ENCODE results near the gene CFAP57. TPM values are rescaled to one million over a fixed set of nuclear protein-coding genes. Genes with fewer than 3 reads are reported as not detected.

CFAP57 gene
- total and polyA plus RNA-seq, 2 of the 4 experiments (the other 2 are of a cell fraction) = 0.29 to 0.36 TPM

DNA sequence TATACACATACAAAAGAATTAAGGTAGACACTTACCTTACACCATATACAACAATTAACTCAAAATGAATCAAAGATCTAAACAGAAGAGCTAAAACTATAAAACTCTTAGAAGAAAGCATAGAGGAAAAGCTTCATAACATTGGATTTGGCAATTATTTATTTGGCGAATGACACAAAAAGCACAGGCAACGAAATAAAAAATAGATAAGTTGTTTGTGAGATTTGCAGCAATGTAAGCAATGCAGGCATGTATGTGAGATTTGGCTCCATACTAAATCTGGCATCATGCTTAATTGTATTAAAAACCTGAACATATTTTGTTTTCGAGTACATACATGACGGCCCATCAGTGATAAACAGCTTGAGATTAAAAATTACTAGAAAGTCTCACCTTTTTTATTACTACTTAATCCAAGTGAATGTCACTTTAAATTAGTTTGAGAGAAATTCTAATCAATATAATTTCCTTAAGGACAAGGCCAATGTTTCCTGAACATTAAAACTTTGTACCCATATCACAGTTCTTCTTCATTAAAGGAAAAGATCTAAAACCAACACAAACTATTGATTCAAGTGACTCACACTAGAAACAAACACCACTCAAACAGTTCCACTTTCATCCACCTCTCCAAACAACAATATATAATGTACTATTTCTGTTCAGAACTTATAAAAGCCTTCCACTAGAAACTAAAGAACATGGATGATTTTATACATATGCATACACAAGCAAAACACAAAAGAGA lies 74.5 kb downstream of the CFAP57 start:
- no peak overlapping the region for H2AK9ac ChIP-seq (replicated peaks; ENCODE audit: low read depth, low read length, poor library complexity)
- H3K4me3 ChIP-seq (ENCODE audit: insufficient read depth, low read depth, low read length) = no peak overlapping the region
- H3K18ac ChIP-seq (ENCODE audit: low read depth, low read length) = no peak overlapping the region
- H3K4me2 ChIP-seq (ENCODE audit: low read depth, low read length) = no peak overlapping the region
- H2AK5ac ChIP-seq (ENCODE audit: low read depth, low read length) = no peak overlapping the region
- POLR2A ChIA-PET (ENCODE audit: unreplicated experiment) = no interaction called here
- no peak overlapping the region for H4K8ac ChIP-seq (ENCODE audit: low read depth in 2 of 2, low read length in 2 of 2)
- H4K5ac ChIP-seq (ENCODE audit: low read depth, low read length) = no peak overlapping the region
- no peaks in the 10 kb centered on the region for H3K79me1 ChIP-seq (ENCODE audit: low read depth in 1 of 2, low read length in 2 of 2)
- H3K9ac ChIP-seq (ENCODE audit: low read depth, low read length) = no peak overlapping the region
- H4K91ac ChIP-seq (ENCODE audit: insufficient read depth, low read depth, low read length) = no peak overlapping the region
- H3K27me3 ChIP-seq (ENCODE audit: control insufficient read depth, insufficient read depth, low read length) = peaks cover 8% of the 10 kb centered on the region
- H3K14ac ChIP-seq (replicated peaks; ENCODE audit: low read depth, low read length) = no peak overlapping the region
- H2BK5ac ChIP-seq (ENCODE audit: low read depth, low read length, poor library complexity, severe bottlenecking) = no peak overlapping the region
- TF ChIP-seq RFX5 (IDR thresholded peaks at IDR 0.05; ENCODE audit: low read depth, low read length) (no peak), CEBPB (IDR thresholded peaks at IDR 0.05; ENCODE audit: low read depth, low read length) (no peak), RAD21 (IDR thresholded peaks at IDR 0.05; ENCODE audit: low read length) (no peak), BHLHE40 (IDR thresholded peaks at IDR 0.05; ENCODE audit: low read depth, low read length) (no peak), CHD1 (IDR thresholded peaks at IDR 0.05; ENCODE audit: low read depth, low read length) (no peak), POLR2A (IDR thresholded peaks at IDR 0.05; ENCODE audit: low read depth, low read length) (no peak)
- TF ChIP-seq, protein P1, sequence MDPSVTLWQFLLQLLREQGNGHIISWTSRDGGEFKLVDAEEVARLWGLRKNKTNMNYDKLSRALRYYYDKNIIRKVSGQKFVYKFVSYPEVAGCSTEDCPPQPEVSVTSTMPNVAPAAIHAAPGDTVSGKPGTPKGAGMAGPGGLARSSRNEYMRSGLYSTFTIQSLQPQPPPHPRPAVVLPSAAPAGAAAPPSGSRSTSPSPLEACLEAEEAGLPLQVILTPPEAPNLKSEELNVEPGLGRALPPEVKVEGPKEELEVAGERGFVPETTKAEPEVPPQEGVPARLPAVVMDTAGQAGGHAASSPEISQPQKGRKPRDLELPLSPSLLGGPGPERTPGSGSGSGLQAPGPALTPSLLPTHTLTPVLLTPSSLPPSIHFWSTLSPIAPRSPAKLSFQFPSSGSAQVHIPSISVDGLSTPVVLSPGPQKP (IDR thresholded peaks at IDR 0.05; ENCODE audit: borderline replicate concordance, low read depth, low read length) = no peak
- TF ChIP-seq, protein P2, sequence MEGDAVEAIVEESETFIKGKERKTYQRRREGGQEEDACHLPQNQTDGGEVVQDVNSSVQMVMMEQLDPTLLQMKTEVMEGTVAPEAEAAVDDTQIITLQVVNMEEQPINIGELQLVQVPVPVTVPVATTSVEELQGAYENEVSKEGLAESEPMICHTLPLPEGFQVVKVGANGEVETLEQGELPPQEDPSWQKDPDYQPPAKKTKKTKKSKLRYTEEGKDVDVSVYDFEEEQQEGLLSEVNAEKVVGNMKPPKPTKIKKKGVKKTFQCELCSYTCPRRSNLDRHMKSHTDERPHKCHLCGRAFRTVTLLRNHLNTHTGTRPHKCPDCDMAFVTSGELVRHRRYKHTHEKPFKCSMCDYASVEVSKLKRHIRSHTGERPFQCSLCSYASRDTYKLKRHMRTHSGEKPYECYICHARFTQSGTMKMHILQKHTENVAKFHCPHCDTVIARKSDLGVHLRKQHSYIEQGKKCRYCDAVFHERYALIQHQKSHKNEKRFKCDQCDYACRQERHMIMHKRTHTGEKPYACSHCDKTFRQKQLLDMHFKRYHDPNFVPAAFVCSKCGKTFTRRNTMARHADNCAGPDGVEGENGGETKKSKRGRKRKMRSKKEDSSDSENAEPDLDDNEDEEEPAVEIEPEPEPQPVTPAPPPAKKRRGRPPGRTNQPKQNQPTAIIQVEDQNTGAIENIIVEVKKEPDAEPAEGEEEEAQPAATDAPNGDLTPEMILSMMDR (conservative IDR thresholded peaks at IDR 0.05; ENCODE audit: low read depth, low read length) = no peak
- H4K20me1 ChIP-seq (ENCODE audit: insufficient read depth, low read length) = no peaks in the 10 kb centered on the region
- no TSS peak for BruUV-seq (replicated peaks)
- no peak overlapping the region for H3K4ac ChIP-seq (ENCODE audit: low read depth, low read length)
- intact Hi-C loops (cut with micrococcal nuclease) = no loop called here
- H2BK120ac ChIP-seq (ENCODE audit: low read depth, low read length) = no peak overlapping the region
- dilution Hi-C loops (cut with HindIII; ENCODE audit: low sequenced_read_pairs, unreplicated experiment) = no loop called here
- no peaks in the 10 kb centered on the region for H3K36me3 ChIP-seq (ENCODE audit: control insufficient read depth, insufficient read depth, low read length)
- H3K9me3 ChIP-seq (ENCODE audit: control insufficient read depth, insufficient read depth, low read length) = peaks cover 9% of the 10 kb centered on the region
- no peak overlapping the region for H2AFZ ChIP-seq (replicated peaks; ENCODE audit: low read length, poor library complexity)
- H2BK20ac ChIP-seq (ENCODE audit: low read depth, low read length) = no peak overlapping the region
- DNase-seq = no peak
- no peaks in the 10 kb centered on the region for H3K9me1 ChIP-seq (ENCODE audit: insufficient read depth, low read length)
- no peak overlapping the region for H3K56ac ChIP-seq (ENCODE audit: extremely low read depth, insufficient read depth, low read length)
- no peak for ATAC-seq (ENCODE audit: low read depth)
- CTCF ChIA-PET = no interaction called here
- H2BK15ac ChIP-seq (ENCODE audit: low read depth, low read length) = no peak overlapping the region
- H3K27ac ChIP-seq (ENCODE audit: insufficient read depth, low read length) = no peak overlapping the region
- H3K23ac ChIP-seq (ENCODE audit: low read depth, low read length) = no peak overlapping the region
- no peaks in the 10 kb centered on the region for H3K4me1 ChIP-seq (ENCODE audit: control insufficient read depth, insufficient read depth, low read length)
- in situ Hi-C loops (cut with MboI; ENCODE audit: low sequenced_read_pairs) = no loop called here
- no CpG with 5 or more reads among the region's 4 CpGs for WGBS, 2 experiments (ENCODE audit: extremely low coverage in 2 of 2, insufficient read length in 1 of 2)

All from IMR-90 (cell line).